Gastroesophageal sphincter (tissue), 4 donors: Measurements from ENCODE around the gene PRODH. TPM values are rescaled to one million over a fixed set of nuclear protein-coding genes. Genes with fewer than 3 reads are reported as not detected.

ENCODE experiments used
- ATAC-seq: fragments of 150-250 bp; one replicate; pipeline ENCODE4 v1.9.1; 2016; ENCODE audit warnings: mild to moderate bottlenecking, moderate library complexity
- H3K27ac ChIP-seq, 4 donors: fragments of 200-600 bp; sonication (generic) in 3 of 4; 1 replicate in 3 of 4; 2 replicates in 1 of 4; pipeline ENCODE4 v1.5.1; 2016 to 2019
- H3K27me3 ChIP-seq: fragments of 200-600 bp; sonication (generic); one replicate; pipeline ENCODE4 v1.5.1; 2019
- H3K36me3 ChIP-seq, 2 donors: fragments of 200-600 bp; sonication (generic); one replicate each; pipeline ENCODE4 v1.5.1; 2019; ENCODE audit warnings: control low read depth in 1 of 2
- H3K4me1 ChIP-seq, 3 donors: fragments of 200-600 bp; sonication (generic); 1 replicate in 2 of 3; 2 replicates in 1 of 3; pipeline ENCODE4 v1.5.1; 2016 to 2019; ENCODE audit warnings: control low read depth in 2 of 3
- H3K4me3 ChIP-seq, 2 donors: fragments of 200-600 bp; sonication (generic); one replicate each; pipeline ENCODE4 v1.5.1; 2019; ENCODE audit warnings: mild to moderate bottlenecking in 1 of 2, moderate library complexity in 1 of 2
- H3K9me3 ChIP-seq, 3 donors: fragments of 200-600 bp; sonication (generic); one replicate each; pipeline ENCODE4 v1.5.1; 2017 to 2019; ENCODE audit warnings: control low read depth in 2 of 3
- EP300 ChIP-seq: sonication (generic); formaldehyde crosslinking; IDR thresholded peaks from one replicate; pipeline ENCODE4 v1.6.1; 2017; ENCODE audit warnings: antibody characterized with exemption, mild to moderate bottlenecking
- POLR2A ChIP-seq, 2 donors: fragments of 450-650 bp; IDR thresholded peaks; one replicate each; pipeline ENCODE4 v1.6.1; 2017; ENCODE audit warnings: antibody characterized with exemption in 2 of 2, mild to moderate bottlenecking in 2 of 2, moderate library complexity in 1 of 2
- POLR2AphosphoS5 ChIP-seq: sonication (generic); formaldehyde crosslinking; IDR thresholded peaks from one replicate; pipeline ENCODE4 v1.6.1; 2017; ENCODE audit warnings: antibody characterized with exemption
- WGBS, 2 donors: methylation state at CpG; one replicate each; pipeline ENCODE4 v1.1.5; 2018; ENCODE audit warnings: low coverage in 1 of 2; 5-methylcytosine and 5-hydroxymethylcytosine counted together
- total RNA-seq, 4 donors: library from RNA; depleted of rRNA; stranded (reverse); fragments of >200 nt; gene quantifications; one replicate each; pipeline ENCODE4 v1.1.0, GENCODE V29; 2016
- TF ChIP-seq, protein P1 (sequence below), 4 experiments: fragments of 200-600 bp in 2 of 4; fragments of 450-650 bp in 2 of 4; sonication (generic) in 1 of 4; IDR thresholded peaks; one replicate each; pipeline ENCODE4 v1.5.1; 2017 to 2019; ENCODE audit warnings: antibody characterized with exemption in 4 of 4, mild to moderate bottlenecking in 2 of 4, moderate library complexity in 2 of 4

PRODH gene
- total RNA-seq, 4 donors from 2014 or later = 0.52 to 12.3 (median 3.0) TPM

GRCh38 chr22:18933914-18934313 is 2.2 kb downstream of the PRODH start:
- Histone ChIP-seq H3K4me1 (no peaks in the 10 kb centered on the region), H3K27me3 (no peaks in the 10 kb centered on the region), H3K4me3 (no peak overlapping the region), H3K9me3 (no peaks in the 10 kb centered on the region), H3K36me3 (no peaks in the 10 kb centered on the region), H3K27ac (no peak overlapping the region)
- TF ChIP-seq EP300 (no peak), POLR2A (IDR thresholded peaks at IDR 0.05) (no peak), POLR2AphosphoS5 (no peak)
- TF ChIP-seq, protein P1, sequence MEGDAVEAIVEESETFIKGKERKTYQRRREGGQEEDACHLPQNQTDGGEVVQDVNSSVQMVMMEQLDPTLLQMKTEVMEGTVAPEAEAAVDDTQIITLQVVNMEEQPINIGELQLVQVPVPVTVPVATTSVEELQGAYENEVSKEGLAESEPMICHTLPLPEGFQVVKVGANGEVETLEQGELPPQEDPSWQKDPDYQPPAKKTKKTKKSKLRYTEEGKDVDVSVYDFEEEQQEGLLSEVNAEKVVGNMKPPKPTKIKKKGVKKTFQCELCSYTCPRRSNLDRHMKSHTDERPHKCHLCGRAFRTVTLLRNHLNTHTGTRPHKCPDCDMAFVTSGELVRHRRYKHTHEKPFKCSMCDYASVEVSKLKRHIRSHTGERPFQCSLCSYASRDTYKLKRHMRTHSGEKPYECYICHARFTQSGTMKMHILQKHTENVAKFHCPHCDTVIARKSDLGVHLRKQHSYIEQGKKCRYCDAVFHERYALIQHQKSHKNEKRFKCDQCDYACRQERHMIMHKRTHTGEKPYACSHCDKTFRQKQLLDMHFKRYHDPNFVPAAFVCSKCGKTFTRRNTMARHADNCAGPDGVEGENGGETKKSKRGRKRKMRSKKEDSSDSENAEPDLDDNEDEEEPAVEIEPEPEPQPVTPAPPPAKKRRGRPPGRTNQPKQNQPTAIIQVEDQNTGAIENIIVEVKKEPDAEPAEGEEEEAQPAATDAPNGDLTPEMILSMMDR (IDR thresholded peaks at IDR 0.05) = no peak
- no peak for ATAC-seq
- WGBS, 2 donors = no CpG with 5 or more reads among the region's 7 CpGs

GRCh38 chr22:18931905-18932652 is 4.0 kb downstream of the PRODH start:
- no peak for ATAC-seq
- Histone ChIP-seq H3K4me1 (no peaks in the 10 kb centered on the region), H3K4me3 (no peak overlapping the region), H3K9me3 (no peaks in the 10 kb centered on the region), H3K27ac (no peak overlapping the region), H3K36me3 (no peaks in the 10 kb centered on the region), H3K27me3 (no peaks in the 10 kb centered on the region)
- no CpG with 5 or more reads among the region's 16 CpGs for WGBS, 2 donors
- TF ChIP-seq EP300 (no peak), POLR2AphosphoS5 (no peak), POLR2A (IDR thresholded peaks at IDR 0.05) (no peak)
- TF ChIP-seq, protein P1 (IDR thresholded peaks at IDR 0.05) = no peak

DNA sequence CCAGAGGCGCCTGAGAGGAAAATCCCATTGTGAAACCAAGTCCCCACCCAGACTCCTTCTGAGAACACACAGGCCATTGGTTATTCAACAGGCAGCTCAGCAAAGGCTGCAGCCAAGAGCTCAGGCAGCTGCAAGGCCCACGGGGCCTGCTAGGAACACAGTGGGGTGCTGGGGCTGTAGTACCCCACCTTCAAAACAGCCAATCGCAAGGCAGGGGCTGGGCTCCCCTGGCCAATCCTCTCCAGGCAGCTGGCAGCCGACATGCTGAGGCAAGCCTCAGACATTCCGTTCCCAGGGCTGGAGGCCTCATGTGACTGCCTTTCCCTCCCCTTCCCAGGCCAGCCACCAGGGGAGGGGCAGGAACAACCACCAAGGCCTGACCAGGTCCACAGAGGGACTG is 6.6 kb downstream of the PRODH start:
- no peak overlapping the region for H3K4me3 ChIP-seq
- no peak overlapping the region for H3K27ac ChIP-seq
- no peaks in the 10 kb centered on the region for H3K27me3 ChIP-seq
- ATAC-seq = peak; percentile 97
- H3K9me3 ChIP-seq = no peaks in the 10 kb centered on the region
- no peaks in the 10 kb centered on the region for H3K36me3 ChIP-seq
- TF ChIP-seq POLR2A (IDR thresholded peaks at IDR 0.05) (no peak), EP300 (no peak), POLR2AphosphoS5 (no peak)
- TF ChIP-seq, protein P1 (IDR thresholded peaks at IDR 0.05) = no peak
- H3K4me1 ChIP-seq = no peaks in the 10 kb centered on the region
- no CpG with 5 or more reads among the region's 5 CpGs for WGBS, 2 donors

DNA sequence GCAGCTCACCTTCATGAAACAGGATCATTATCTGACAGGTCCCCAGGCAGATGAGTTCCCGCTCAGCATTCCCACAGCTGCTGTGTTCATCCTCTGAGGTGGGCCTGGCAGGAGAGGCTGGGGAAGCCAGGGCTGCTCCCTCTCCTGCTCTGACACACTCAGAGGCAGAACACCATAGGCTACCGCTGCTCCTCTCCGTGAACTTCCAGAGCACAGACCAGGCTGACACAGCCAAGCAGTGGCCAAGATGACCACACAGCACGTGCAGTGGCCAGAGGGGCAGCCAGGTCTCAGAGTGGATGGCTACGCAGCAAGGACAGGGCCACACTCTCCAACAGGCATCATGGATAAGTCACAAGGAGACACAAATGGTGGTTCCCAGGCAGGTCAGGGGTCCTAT is 8.5 kb downstream of the PRODH start:
- H3K4me1 ChIP-seq = no peaks in the 10 kb centered on the region
- H3K9me3 ChIP-seq = no peaks in the 10 kb centered on the region
- H3K36me3 ChIP-seq = no peaks in the 10 kb centered on the region
- no peak overlapping the region for H3K27ac ChIP-seq
- TF ChIP-seq, protein P1 (IDR thresholded peaks at IDR 0.05) = no peak
- no peak for TF ChIP-seq POLR2AphosphoS5
- TF ChIP-seq POLR2A (IDR thresholded peaks at IDR 0.05) = no peak
- no peak for TF ChIP-seq EP300
- ATAC-seq = no peak
- no peak overlapping the region for H3K4me3 ChIP-seq
- H3K27me3 ChIP-seq = no peaks in the 10 kb centered on the region
- WGBS, 2 donors = no CpG with 5 or more reads among the region's 5 CpGs

- no peak for ATAC-seq
- H3K36me3 ChIP-seq = no peaks in the 10 kb centered on the region
- H3K27me3 ChIP-seq = no peaks in the 10 kb centered on the region
- no CpG with 5 or more reads among the region's 4 CpGs for WGBS, 2 donors
- no peak overlapping the region for H3K4me3 ChIP-seq
- H3K4me1 ChIP-seq = no peaks in the 10 kb centered on the region
- H3K27ac ChIP-seq = no peak overlapping the region
- no peaks in the 10 kb centered on the region for H3K9me3 ChIP-seq
- no peak for TF ChIP-seq POLR2AphosphoS5
Observed at GRCh38 chr22:18927020-18927419, 9.1 kb downstream of the PRODH start.
